OCI-LY1 (cell line): ENCODE measurements around the gene HECTD1.

Experiments
- CTCF ChIP-seq: fragments of 200-600 bp; sonication (generic), shearing (Covaris generic); IDR thresholded peaks from 2 replicates; pipeline ENCODE4 v1.5.1; 2017; ENCODE audit warnings: mild to moderate bottlenecking, antibody characterized with exemption, low read length, moderate library complexity, mixed read lengths
- EZH2 ChIP-seq: fragments of 200-600 bp; sonication (generic), shearing (Covaris generic); IDR thresholded peaks from 2 replicates; pipeline ENCODE4 v1.8.0; 2017; ENCODE audit warnings: borderline replicate concordance, mixed run types, mild to moderate bottlenecking, antibody characterized with exemption, low read length, moderate library complexity, mixed read lengths

- no peak for TF ChIP-seq CTCF
- no peak for TF ChIP-seq EZH2
Measured at GRCh38 chr14:31154956-31155355, 52.6 kb downstream of the HECTD1 start.
